LNCaP clone FGC (cell line): ENCODE measurements around the gene CASP1.
"Not testable (repeated sequence)": the region's sequence is repeated elsewhere in the genome, so short reads cannot be mapped to it uniquely, and the experiment has no call there.

Experiments
- DNase-seq: peaks from one replicate; pipeline ENCODE4 v3.0.0-alpha.2; 2011; ENCODE audit warnings: low read depth
- H3K4me3 ChIP-seq: 2 replicates; pipeline ENCODE4 v1.5.1; 2011; ENCODE audit warnings: mild to moderate bottlenecking, low read depth, low read length, control low read depth
- TF ChIP-seq, protein P1 (sequence below): IDR thresholded peaks from 2 replicates; pipeline ENCODE4 v1.5.1; 2012; ENCODE audit warnings: mild to moderate bottlenecking; ENCODE audit not compliant: control insufficient read depth, insufficient read depth; ENCODE audit errors: extremely low read depth

CASP1 gene

DNA sequence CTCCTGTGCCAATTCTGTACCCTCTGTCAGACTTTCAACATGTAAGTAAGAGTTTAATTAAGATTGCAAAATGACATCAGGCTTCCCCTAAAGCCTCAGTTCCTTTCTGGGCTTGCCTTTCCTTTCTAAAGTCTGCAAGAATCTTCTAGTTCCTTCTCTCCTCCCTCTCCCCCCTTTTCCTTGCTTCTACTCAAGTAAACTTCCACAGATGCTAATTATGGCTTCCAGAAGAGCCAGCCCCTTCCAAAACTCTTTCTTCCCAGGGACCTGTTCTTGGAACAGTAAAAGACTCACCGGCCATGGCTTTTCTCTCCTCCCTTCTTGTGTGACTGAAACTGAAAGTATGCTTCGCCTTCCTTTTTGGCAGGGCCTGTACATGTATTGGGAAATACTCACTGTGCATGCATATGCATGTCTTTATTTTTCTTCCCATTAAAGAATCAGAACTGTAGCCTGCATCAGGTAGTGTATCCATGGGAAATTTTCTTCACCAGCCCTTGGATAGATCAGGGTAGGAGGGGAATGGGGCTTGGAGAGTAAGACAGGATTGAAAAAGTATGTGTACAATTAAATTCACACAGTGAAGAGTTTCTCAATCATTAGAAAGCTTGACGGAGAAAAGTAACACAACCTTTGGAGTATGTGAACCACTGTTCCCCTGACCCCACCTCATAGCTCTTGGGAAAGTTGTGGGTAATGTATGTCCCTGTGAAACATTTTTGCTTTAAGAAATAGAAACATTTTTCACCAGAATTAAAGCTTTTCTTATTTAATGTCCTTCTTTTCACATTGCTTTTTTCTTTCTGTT lies at the start of gene CASP1:
CASP1 (minus strand) TSS at position 332 of the 808 bp plus-strand sequence; CDS start at position 301, 31 bp downstream.
- no peak for DNase-seq
- no peak within 1 kb of the TSS for H3K4me3 ChIP-seq
- TF ChIP-seq, protein P1, sequence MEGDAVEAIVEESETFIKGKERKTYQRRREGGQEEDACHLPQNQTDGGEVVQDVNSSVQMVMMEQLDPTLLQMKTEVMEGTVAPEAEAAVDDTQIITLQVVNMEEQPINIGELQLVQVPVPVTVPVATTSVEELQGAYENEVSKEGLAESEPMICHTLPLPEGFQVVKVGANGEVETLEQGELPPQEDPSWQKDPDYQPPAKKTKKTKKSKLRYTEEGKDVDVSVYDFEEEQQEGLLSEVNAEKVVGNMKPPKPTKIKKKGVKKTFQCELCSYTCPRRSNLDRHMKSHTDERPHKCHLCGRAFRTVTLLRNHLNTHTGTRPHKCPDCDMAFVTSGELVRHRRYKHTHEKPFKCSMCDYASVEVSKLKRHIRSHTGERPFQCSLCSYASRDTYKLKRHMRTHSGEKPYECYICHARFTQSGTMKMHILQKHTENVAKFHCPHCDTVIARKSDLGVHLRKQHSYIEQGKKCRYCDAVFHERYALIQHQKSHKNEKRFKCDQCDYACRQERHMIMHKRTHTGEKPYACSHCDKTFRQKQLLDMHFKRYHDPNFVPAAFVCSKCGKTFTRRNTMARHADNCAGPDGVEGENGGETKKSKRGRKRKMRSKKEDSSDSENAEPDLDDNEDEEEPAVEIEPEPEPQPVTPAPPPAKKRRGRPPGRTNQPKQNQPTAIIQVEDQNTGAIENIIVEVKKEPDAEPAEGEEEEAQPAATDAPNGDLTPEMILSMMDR: no peak

DNA sequence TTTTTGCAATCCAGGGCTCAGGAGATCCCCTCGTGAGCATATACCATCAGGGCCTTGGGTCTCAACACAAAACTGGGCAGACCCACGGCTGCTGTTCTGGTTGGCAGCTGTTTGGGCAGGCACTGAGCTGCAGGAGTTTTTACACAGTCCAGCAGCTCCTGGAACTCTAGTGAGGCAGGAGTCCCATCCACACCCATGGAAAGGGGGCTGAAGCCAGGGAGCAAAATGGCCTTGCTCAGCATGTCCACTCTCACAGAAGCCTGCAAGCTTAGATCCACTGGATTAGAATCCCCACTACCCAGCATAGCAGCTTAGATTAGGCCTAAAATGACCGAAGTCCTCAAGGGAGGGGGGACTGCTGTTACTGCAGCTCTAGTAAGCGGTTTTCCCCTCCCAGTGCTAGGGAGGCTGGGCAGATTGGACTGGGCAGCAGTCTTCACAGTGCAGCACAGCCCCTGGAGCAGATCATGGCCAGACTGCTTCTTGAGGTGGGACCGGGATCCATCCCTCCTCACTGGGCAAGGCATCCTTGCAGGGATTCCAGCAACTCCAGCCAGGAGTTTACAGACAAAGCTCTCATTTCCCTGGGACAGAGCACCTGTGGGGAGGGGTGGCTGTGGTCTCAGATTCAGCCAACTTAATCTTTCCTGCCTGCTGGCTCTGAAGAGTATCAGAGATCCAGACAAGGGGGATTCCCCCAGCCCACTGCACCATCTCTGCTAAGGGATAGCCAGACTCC lies 46.6 kb upstream of the CASP1 start:
- no peak overlapping the region for H3K4me3 ChIP-seq
- DNase-seq: no peak
- TF ChIP-seq, protein P1: no peak

DNA sequence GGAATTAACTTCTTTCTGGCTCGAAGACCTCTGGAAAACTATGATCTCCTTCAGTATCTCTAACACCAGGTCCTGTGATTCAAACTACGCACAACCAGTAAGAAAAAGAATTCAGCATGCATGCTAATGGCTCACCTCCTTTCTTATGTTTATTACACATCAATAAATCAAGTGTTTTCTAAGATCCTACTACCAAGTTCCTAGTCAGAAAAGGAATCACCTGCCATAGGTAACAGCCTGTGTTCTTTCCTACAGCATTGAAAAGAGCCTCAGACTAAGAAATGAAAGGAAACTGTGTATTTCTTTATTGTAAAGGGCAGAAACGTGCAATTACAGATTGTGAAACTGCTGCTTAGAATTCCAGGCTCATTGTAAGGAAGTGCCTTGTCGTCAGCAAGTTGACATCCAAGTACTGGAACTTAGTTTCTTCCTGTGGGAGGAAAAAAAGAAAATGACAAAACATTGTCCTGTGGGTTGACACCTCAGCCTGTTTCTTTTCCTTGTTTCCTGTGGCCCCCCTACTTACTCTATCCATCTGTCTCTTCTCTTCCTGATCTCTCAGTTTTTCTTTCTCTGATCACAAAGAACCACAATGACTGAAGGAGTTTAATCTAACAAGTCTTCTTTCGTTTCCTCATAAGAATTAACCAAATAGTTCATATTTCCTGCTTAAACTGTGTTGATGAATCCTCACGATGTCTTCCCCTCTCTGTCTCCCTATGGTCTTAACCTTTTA lies 45.4 kb upstream of the CASP1 start:
- not testable (repeated sequence) for H3K4me3 ChIP-seq, DNase-seq

DNA sequence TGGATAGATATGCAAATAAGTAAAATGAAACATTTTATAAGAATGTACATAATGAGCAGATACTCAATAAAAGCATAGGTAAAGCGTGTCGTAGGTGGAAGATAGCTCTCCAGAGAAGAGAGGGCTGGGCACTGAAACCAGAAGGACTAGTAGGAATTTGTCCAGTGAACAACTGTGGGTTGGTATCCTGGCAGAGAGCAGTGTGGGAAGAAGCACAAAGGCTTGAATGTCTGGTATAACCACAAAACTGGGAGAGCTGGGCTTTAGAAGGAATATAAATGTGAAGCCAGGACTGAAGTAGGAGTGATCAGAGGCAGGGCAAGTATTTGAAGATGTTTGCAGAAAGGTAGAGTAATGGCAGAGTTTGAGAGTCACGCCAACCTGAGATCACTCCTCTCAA lies 43.3 kb upstream of the CASP1 start:
- H3K4me3 ChIP-seq: no peak overlapping the region
- TF ChIP-seq, protein P1: no peak
- DNase-seq: no peak

DNA sequence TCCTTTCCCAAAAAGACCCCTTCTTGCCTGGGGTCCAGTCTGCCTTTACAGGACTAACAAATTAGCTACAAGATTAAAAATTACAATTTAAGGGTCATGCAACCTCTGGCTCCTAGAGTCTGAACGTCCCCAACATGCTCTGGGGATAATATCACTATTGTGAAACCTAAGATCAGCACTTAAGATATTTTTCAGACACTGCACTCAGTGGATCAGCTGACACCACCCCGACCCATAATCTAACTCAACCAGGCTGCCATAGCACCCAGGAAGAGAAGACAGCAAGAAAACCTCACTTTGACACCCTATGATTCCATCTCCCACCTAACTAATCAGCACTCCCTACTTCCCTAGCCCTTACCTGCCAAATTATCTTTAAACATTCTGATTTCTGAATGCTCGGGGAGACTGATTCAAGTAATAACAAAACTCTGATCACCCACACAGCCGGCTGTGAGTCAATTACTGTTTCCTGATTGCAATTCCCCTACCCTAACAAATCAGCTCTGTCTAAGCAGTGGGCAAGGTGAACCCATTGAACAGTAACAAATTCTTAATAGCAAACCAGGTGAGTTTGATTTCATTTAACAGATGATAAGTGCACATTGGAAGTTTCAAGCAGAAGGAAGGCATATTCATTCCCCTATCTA lies 42.3 kb upstream of the CASP1 start:
- not testable (repeated sequence) for H3K4me3 ChIP-seq

DNA sequence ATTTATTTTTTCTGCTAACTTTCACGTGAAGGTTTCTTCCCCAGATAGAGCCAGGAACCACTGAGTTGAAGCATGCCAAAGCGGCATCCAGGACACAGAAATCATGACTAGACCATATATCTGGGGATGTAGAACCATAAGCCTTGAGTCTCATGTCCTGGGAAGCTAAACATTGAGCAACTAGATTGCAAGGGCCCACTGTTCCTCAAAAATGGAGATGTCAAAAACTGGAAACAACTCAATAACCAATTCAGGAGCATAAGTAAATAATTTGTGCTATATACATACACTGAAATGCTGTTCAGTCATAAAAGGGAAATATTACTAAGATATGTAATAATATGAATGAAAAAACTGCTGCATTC lies 39.2 kb upstream of the CASP1 start:
- no peak for DNase-seq
- no peak overlapping the region for H3K4me3 ChIP-seq
- TF ChIP-seq, protein P1: no peak

More for the DNA sequence above, 42.3 kb upstream of the CASP1 start:
- DNase-seq: not testable (repeated sequence)

DNA sequence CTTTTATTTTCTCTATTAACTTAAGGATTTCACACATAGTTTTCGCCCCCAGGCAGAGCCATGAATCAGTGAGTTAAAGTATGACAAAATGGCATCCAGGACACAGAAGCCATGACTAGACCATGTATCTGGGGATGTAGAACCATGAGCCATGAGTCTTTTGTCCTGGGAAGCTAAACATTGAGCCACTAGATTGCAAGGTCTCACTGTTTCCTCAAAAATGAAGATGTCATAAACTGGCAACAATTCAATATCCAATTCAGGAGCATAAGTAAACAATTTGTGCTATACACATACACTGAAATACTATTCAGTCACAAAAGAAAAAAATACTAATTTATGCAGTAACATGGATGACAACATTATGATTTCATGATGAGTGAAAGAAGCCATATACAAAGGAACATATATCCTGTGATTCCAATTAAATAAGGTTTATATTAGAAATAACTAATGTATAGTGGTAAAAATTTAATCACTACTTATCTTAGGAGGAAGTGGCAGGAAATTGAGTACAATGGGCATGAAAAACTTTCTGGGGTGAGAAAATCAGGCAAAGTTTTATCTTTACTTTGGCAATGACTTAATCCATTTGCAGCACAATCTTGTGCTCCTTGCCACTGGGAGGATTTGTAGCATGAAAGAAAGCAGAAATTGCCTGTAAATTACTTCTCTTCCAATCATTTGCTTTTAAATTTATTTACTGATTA lies 38.7 kb upstream of the CASP1 start:
- DNase-seq: no peak
- TF ChIP-seq, protein P1: no peak
- H3K4me3 ChIP-seq: no peak overlapping the region

DNA sequence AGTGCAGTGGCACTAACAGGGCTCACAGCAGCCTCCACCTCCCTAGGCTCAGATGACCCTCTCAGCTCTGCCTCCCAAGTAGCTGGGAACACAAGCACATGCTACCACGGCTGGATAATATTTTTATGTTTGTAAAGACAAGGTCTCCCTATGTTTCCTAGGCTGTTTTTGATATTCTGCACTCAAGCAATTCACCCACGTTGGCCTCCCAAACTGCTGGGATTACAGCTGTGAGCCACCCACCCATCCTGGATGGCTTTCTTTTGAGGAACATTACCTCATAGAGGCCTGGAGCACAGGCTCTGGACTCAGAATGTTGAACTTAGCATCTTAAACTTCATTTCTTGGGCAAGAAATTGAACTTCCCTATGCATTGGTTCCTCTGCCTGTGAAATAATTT lies 37.1 kb upstream of the CASP1 start:
- not testable (repeated sequence) for DNase-seq, H3K4me3 ChIP-seq
